HG02870 (cell line): ENCODE results near the gene NUP188.
"Not testable (repeated sequence)": the region's sequence is repeated elsewhere in the genome, so short reads cannot be mapped to it uniquely, and the experiment has no call there.

Experiments used
- ATAC-seq: cut with Tn5 transposase; IDR thresholded peaks from one replicate; pipeline ENCODE4 v1.9.1; 2021; ENCODE audit warnings: mild to moderate bottlenecking, moderate library complexity; ENCODE audit not compliant: unreplicated experiment

NUP188 gene

GRCh38 chr9:128940946-128941755 is 6.3 kb upstream of the NUP188 start:
- ATAC-seq = no peak

DNA sequence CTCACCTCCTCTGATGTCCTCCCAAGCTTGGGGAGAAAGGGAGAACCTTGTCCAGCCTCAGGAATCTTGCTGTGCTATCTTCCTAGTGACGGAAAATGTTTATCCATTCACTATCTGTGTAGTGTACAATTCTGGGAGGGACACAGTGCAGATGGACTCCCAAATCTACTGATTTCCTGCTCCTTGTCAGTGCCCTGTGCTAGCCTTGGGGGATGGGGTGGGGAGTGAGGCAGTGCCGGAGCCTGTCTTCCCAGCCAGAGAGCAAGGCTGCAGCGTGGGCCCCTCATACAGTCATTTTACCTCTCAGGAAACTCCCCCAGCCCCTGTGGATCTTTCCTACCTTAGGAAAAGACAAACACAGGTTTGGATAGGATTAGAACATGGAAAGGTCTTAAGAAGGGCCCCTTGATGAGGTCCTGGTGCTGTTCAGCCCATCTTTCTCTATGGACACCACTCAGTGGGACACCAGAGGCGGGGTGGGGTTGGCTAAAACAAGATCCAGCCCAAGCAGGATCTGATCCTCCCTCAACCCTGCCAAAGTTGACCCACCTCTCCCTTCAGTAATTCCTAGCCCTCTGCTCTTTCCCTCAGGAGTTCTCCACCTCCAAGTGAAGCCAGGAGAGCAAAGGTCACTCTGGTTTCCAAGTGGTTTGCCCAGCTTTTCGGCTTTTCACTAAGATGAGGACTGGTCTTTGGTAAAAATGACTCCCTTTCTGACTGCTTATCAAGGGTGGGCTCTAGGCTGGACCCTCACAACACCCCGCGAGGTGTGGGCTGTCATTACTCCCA is 3.5 kb upstream of the NUP188 start:
- no peak for ATAC-seq

DNA sequence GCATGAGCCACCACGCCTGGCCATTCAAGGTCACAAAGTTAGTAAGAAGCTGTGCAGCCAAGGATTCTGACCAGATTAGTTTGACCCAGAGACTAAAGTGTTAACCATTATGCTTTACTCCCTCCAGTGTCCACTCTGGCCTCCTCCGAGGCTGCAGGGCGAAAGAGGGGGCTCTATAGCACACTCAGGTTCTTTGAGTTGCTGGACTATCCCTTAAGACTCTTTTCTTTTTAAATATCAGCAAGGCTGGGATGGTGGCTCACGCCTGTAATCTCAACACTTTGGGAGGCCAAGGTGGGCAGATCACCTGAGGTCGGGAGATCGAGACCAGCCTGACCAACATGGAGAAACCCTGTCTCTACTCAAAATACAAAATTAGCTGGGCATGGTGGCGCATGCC is 2.5 kb upstream of the NUP188 start:
- not testable (repeated sequence) for ATAC-seq

DNA sequence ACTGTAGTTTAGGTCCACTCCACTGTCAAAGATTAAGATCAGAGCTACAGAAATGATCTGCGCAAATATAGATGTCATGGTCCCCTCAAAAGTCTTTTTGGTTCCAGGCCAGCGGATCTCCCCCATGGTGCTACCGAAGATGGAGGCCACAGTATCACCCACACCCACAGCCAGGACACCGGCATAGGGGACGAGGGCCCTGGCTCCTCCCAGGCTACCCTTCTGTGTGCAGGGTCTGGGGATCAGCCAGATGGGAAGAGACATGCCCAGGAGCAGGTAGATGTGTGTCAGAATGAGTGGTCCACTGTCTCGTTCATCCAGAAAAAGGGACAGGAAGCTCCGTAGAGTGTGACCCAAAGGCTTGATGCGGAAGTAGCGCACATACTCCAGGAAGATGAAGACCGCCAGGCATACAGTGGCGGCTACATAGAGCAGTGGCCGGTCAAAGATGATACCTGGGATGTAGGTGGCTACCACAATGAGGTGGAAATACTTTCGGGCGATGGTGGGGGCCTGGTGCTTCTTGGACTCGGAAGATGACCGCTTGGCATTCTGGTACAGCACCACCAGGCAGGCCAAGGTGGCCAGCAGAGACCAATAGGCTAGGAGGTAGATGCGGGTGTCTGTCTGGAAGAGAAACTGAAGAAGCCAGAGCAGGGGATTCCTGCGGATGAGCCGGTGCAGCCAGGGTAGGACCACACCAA is 1.5 kb upstream of the NUP188 start:
- no peak for ATAC-seq

- ATAC-seq = peak; percentile 13
These were observed 775 bp upstream of the NUP188 start for GRCh38 chr9:128946571-128947276.

GRCh38 chr9:128947277-128947526 is 297 bp upstream of the NUP188 start:
- ATAC-seq = no peak

- ATAC-seq = not testable (repeated sequence)
These were observed 13.9 kb downstream of the NUP188 start for GRCh38 chr9:128961403-128961802.

DNA sequence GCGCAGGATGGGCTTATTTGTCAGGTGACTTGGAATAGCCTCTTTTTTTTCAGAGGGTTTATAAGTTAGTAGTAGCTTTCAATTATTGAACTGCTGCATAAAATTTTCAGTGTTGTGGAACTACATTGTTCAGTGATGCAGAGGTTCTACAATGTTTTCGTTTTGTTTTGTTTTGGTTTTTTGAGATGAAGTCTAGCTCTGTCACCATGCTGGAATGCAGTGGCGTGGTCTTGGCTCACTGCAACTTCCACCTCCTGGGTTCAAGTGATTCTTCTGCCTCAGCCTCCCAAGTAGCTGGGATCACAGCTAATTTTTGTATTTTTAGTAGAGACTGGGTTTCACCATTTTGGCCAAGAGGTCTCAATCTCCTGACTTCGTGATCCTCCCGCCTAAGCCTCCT is 22.0 kb downstream of the NUP188 start:
- ATAC-seq = no peak

DNA sequence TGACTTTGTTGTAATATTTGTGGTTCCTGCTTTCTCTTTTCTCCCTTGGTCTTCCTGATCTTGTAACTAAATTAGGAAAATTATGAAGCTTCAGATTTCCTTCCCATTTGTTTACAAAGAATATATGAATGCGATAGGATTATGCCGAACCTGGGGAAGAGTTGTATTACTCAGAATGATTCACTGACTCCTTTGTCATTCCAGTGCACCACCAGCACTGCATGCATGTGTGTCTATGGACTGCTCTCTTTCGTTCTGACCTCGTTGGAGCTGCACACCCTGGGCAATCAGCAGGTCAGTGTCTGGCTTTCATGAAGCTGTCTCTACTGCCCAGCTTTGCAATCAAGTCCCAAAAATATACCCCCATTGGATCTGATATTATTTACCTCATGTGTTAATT is 25.5 kb downstream of the NUP188 start:
- ATAC-seq = no peak

- no peak for ATAC-seq
These were observed 31.6 kb downstream of the NUP188 start for GRCh38 chr9:128979111-128979510.

DNA sequence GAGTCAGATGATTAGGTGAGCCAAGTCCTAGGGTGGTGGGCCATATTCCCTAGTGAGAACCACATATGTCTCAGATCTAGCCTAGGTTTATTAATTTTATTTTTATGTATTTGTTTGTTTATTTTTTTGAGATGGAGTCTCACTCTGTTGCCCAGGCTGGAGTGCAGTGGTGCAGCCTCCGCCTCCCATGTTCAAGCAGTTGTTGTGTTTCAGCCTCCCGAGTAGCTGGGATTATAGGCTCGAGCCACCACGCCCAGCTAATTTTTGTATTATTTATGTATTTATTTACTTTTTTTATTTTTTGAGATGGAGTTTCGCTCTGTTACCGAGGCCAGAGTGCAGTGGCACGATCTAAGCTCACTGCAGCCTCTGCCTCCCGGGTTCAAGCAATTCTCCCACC is 36.0 kb downstream of the NUP188 start:
- no peak for ATAC-seq

- no peak for ATAC-seq
These were observed 39.2 kb downstream of the NUP188 start for GRCh38 chr9:128986671-128987070.

DNA sequence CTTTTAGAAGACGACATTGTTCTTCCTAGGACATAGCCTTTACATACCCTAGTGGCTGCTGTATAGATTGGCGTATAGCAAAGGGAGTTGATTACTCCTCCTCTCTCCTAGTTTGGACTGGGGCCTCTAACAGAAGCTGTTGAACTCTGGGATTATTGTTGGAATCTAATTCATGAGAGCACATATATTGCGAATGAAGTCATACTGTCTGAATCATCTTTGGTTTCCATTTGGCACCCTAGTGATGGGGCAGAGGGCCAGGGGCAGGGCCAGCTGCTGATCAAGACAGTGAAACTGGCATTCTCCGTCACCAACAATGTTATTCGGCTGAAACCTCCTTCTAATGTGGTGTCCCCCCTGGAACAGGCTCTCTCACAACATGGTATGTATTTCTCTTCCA is 40.3 kb downstream of the NUP188 start:
- ATAC-seq = no peak

DNA sequence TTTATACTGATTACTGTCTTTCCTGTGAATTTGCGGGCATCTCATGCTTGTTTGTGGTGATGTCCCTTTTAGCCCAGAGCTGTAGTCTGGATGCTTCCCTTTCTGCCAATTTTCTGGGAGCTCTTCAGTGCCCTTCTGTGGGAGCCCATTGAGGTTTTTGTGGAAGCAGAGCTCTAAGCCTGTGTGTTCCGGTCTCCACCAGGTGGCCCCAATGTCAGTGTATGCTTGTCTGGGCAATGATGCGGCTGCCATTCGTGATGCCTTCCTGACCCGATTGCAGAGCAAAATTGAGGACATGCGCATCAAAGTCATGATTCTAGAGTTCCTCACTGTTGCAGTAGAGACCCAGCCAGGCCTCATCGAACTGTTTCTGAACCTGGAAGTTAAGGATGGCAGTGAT is 45.5 kb downstream of the NUP188 start:
- ATAC-seq = no peak

DNA sequence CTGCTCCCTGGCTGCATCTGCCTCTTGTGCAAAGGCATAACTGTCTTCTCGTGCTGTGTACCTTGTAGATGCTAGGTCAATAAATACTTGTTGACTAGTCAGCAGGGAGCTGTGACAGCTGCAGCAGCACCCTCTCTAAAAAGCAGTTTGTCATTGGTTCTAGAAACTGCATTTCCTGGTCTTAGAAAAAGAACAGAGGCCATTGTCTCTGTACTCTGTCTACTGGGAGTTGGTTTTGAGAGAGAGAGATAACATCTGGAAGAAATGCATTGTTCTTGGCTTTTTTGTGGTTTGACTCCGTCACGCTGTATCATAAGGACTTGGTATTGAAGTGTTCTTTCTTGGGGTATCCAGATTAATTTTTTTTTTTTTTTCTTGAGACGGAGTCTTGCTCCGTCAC is 48.3 kb downstream of the NUP188 start:
- no peak for ATAC-seq

GRCh38 chr9:128998462-128998861 is 51.0 kb downstream of the NUP188 start:
- ATAC-seq = no peak

DNA sequence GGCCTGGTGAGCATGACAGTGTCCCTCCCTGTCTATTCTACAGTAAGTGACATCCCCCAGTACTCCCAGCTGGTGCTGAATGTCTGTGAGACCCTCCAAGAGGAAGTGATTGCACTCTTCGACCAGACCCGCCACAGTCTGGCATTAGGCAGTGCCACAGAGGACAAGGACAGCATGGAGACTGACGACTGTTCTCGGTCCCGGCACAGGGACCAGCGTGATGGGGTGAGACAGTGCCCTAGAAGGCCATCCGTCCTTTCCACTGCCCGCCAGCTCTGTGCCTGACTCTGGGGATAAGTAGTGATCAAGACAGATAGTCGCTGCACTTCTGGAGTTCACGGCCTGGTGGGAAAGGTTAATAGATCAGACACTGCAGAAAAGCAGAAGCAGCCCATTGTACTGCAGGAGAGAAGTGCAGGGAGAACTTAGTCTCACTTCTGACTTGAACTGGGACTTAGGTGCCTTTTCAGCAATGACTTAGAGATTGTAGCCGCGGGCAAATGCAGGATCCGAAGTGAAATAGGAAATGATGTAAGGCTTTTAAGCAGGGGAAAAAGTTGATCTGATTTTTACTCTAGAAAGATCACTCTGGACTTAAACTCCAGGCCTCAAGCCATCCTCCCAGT is 52.2 kb downstream of the NUP188 start:
- ATAC-seq = no peak

- no peak for ATAC-seq
These were observed 54.2 kb downstream of the NUP188 start for GRCh38 chr9:129001504-129002325.

DNA sequence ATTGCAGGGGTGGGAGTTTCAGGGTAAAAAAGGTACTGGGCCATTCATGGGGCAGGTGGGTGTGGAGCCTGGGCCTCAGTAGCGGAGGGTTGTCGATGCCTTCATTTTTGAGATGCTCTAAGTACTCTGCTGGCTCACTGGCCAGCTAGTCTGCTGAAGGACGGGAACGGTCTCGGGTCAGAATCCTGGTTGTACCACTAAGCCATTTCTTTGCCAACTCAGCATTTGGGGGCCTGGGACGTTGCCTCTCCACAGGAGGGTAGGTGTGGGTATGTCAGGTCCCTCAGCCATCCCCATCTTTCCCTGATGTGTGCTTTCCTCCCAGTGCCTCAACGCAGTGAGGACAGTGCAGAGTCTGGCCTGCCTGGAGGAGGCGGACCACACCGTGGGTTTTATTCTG is 55.5 kb downstream of the NUP188 start:
- no peak for ATAC-seq

- not testable (repeated sequence) for ATAC-seq
These were observed 56.7 kb downstream of the NUP188 start for GRCh38 chr9:129004173-129004572.
